HT-29 (cell line): ENCODE measurements around the gene MED13L. TPM values are rescaled to one million over a fixed set of nuclear protein-coding genes. Genes with fewer than 3 reads are reported as not detected.

Experiments
- DNase-seq: peaks from one replicate; pipeline ENCODE4 v3.0.0-alpha.2; 2015; ENCODE audit warnings: low spot score
- small RNA-seq: library from RNA; depleted of rRNA; stranded (forward); fragments of <200 nt; gene quantifications from one replicate; pipeline ENCODE3, GENCODE V24; 2014
- total RNA-seq: library from RNA; depleted of rRNA; stranded (reverse); fragments of >200 nt; shearing (Covaris generic); gene quantifications from 2 replicates; pipeline ENCODE4 v1.2.3, GENCODE V29; 2014

Gene MED13L
- total RNA-seq, 1 experiment from 2014 or later = 23.8 TPM

- DNase-seq = no peak
Observed at GRCh38 chr12:115912440-115912839, 365.1 kb downstream of the MED13L start.

GRCh38 chr12:115911360-115911759 lies 366.1 kb downstream of the MED13L start:
- DNase-seq = no peak

GRCh38 chr12:115910057-115910456 lies 367.4 kb downstream of the MED13L start:
- no peak for DNase-seq

Small RNA genes lying within 50 kb of the gene (small RNA-seq; reads per million reads assigned to genes)
- gene MIR620 = not detected
- gene RNU6-1188P = not detected
- not detected for gene SNRPGP18
